Measurements from ENCODE around the gene RPL37. TPM values are rescaled to one million over a fixed set of nuclear protein-coding genes. Genes with fewer than 3 reads are reported as not detected.

The RPL37 gene
- total and polyA plus RNA-seq, 9 of the 15 experiments (the other 6 are each of a cell fraction or from before 2014, with no cell fraction given) = 2,342 to 7,963 (median 4,091) TPM

- TF ChIP-seq ATF1 (CRISPR knock-in tag; IDR thresholded peaks at IDR 0.05) (peak; percentile 72; the same call in 1 of the 2 replicates), ATF1 (tag; IDR thresholded peaks at IDR 0.05) (peak; percentile 87), E2F1 (CRISPR knock-in tag; IDR thresholded peaks at IDR 0.05) (peak; percentile 90), HDAC6 (IDR thresholded peaks at IDR 0.05; ENCODE audit: low read depth, low read length) (no peak), GABPB1 (CRISPR knock-in tag; IDR thresholded peaks at IDR 0.05) (peak; percentile 76), KHSRP (IDR thresholded peaks at IDR 0.05) (0 out of 2 replicates have a peak, but pooled peaks have one; percentile 17), PCBP2 (IDR thresholded peaks at IDR 0.05; ENCODE audit: low read depth, low read length, poor library complexity, severe bottlenecking) (no peak), TEAD4 (IDR thresholded peaks at IDR 0.05; ENCODE audit: low read length) (peak; percentile 42), TEAD4 (CRISPR knock-in tag; IDR thresholded peaks at IDR 0.05; ENCODE audit: borderline replicate concordance) (no peak), CXXC5 (CRISPR knock-in tag; IDR thresholded peaks at IDR 0.05) (peak; percentile 94), BHLHE40 (IDR thresholded peaks at IDR 0.05; ENCODE audit: low read length) (peak; percentile 67), CREM (IDR thresholded peaks at IDR 0.05; ENCODE audit: low read depth) (peak; percentile 95), ATF4 (CRISPR knock-in tag; IDR thresholded peaks at IDR 0.05) (no peak), ZBED1 (IDR thresholded peaks at IDR 0.05) (no peak), KLF13 (tag; IDR thresholded peaks at IDR 0.05; ENCODE audit: borderline replicate concordance, low read depth) (peak; percentile 88), RCOR1 (IDR thresholded peaks at IDR 0.05; ENCODE audit: borderline replicate concordance in 1 of 2, low read depth in 2 of 2, low read length in 2 of 2) (peak in 1 of 2 experiments; percentile 30; a peak in 3 of 4 replicates), CCNT2 (IDR thresholded peaks at IDR 0.05; ENCODE audit: borderline replicate concordance, extremely low read depth, insufficient read length, low read depth, low read length) (peak; percentile 77)
- TF ChIP-seq, protein P1, sequence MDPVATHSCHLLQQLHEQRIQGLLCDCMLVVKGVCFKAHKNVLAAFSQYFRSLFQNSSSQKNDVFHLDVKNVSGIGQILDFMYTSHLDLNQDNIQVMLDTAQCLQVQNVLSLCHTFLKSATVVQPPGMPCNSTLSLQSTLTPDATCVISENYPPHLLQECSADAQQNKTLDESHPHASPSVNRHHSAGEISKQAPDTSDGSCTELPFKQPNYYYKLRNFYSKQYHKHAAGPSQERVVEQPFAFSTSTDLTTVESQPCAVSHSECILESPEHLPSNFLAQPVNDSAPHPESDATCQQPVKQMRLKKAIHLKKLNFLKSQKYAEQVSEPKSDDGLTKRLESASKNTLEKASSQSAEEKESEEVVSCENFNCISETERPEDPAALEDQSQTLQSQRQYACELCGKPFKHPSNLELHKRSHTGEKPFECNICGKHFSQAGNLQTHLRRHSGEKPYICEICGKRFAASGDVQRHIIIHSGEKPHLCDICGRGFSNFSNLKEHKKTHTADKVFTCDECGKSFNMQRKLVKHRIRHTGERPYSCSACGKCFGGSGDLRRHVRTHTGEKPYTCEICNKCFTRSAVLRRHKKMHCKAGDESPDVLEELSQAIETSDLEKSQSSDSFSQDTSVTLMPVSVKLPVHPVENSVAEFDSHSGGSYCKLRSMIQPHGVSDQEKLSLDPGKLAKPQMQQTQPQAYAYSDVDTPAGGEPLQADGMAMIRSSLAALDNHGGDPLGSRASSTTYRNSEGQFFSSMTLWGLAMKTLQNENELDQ (CRISPR knock-in tag; IDR thresholded peaks at IDR 0.05; ENCODE audit: borderline replicate concordance) = 0 out of 2 replicates have a peak, but pooled peaks have one; percentile 48
- TF ChIP-seq, protein P2, sequence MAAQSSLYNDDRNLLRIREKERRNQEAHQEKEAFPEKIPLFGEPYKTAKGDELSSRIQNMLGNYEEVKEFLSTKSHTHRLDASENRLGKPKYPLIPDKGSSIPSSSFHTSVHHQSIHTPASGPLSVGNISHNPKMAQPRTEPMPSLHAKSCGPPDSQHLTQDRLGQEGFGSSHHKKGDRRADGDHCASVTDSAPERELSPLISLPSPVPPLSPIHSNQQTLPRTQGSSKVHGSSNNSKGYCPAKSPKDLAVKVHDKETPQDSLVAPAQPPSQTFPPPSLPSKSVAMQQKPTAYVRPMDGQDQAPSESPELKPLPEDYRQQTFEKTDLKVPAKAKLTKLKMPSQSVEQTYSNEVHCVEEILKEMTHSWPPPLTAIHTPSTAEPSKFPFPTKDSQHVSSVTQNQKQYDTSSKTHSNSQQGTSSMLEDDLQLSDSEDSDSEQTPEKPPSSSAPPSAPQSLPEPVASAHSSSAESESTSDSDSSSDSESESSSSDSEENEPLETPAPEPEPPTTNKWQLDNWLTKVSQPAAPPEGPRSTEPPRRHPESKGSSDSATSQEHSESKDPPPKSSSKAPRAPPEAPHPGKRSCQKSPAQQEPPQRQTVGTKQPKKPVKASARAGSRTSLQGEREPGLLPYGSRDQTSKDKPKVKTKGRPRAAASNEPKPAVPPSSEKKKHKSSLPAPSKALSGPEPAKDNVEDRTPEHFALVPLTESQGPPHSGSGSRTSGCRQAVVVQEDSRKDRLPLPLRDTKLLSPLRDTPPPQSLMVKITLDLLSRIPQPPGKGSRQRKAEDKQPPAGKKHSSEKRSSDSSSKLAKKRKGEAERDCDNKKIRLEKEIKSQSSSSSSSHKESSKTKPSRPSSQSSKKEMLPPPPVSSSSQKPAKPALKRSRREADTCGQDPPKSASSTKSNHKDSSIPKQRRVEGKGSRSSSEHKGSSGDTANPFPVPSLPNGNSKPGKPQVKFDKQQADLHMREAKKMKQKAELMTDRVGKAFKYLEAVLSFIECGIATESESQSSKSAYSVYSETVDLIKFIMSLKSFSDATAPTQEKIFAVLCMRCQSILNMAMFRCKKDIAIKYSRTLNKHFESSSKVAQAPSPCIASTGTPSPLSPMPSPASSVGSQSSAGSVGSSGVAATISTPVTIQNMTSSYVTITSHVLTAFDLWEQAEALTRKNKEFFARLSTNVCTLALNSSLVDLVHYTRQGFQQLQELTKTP (IDR thresholded peaks at IDR 0.05; ENCODE audit: low read depth in 1 of 2, partially characterized antibody in 2 of 2) = no peak
Observed at GRCh38 chr5:40798012-40798800, 36.8 kb downstream of the RPL37 start, which contains the start of gene PRKAA1 (continued).
